Neural progenitor cell (in vitro differentiated cells): ENCODE data around the gene BABAM1. TPM values are rescaled to one million over a fixed set of nuclear protein-coding genes. Genes with fewer than 3 reads are reported as not detected.

ENCODE experiments used
- DNase-seq: peaks from one replicate; pipeline ENCODE4 v3.0.0-alpha.2; 2016; ENCODE audit warnings: low spot score
- H2AFZ ChIP-seq: fragments of 200-600 bp; sonication (generic); replicated peaks from 2 replicates; pipeline ENCODE4 v1.6.1; 2016; ENCODE audit warnings: antibody characterized with exemption
- H3F3A ChIP-seq: fragments of 200-600 bp; sonication (generic); 2 replicates; pipeline ENCODE4 v1.6.1; 2016; ENCODE audit warnings: antibody characterized with exemption, low read depth
- H3K27ac ChIP-seq: fragments of 200-600 bp; sonication (generic); 2 replicates; pipeline ENCODE4 v1.5.1; 2016; ENCODE audit warnings: mild to moderate bottlenecking
- H3K27me3 ChIP-seq: fragments of 200-600 bp; sonication (generic); 2 replicates; pipeline ENCODE4 v1.6.1; 2016; ENCODE audit warnings: mild to moderate bottlenecking, moderate library complexity
- H3K36me3 ChIP-seq: fragments of 200-600 bp; sonication (generic); 2 replicates; pipeline ENCODE4 v1.5.1; 2016
- H3K4me1 ChIP-seq: fragments of 200-600 bp; sonication (generic); 2 replicates; pipeline ENCODE4 v1.6.1; 2016; ENCODE audit warnings: mixed run types
- H3K4me2 ChIP-seq: fragments of 200-600 bp; sonication (generic); 2 replicates; pipeline ENCODE4 v1.6.1; 2016
- H3K4me3 ChIP-seq: fragments of 200-600 bp; sonication (generic); 2 replicates; pipeline ENCODE4 v1.5.1; 2016
- H3K79me2 ChIP-seq: fragments of 200-600 bp; sonication (generic); 2 replicates; pipeline ENCODE4 v1.6.1; 2016; ENCODE audit warnings: low read depth
- H3K9ac ChIP-seq: fragments of 200-600 bp; sonication (generic); 2 replicates; pipeline ENCODE4 v1.6.1; 2016
- H3K9me3 ChIP-seq: fragments of 200-600 bp; sonication (generic); 2 replicates; pipeline ENCODE4 v1.5.1; 2016; ENCODE audit warnings: low read depth
- H4K20me1 ChIP-seq: fragments of 200-600 bp; sonication (generic); 2 replicates; pipeline ENCODE4 v1.6.1; 2016; ENCODE audit warnings: low read depth
- H3K27ac Mint-ChIP-seq: 3 replicates; pipeline ENCODE4 v1.8.0; 2021; ENCODE audit warnings: mixed read lengths
- H3K27me3 Mint-ChIP-seq: 2 replicates; pipeline ENCODE4 v1.8.0; 2022; ENCODE audit warnings: low read depth, mild to moderate bottlenecking, inconsistent platforms, moderate library complexity, mixed read lengths; ENCODE audit not compliant: insufficient read depth
- H3K36me3 Mint-ChIP-seq: 3 replicates; pipeline ENCODE4 v1.8.0; 2021; ENCODE audit warnings: mixed read lengths
- H3K4me1 Mint-ChIP-seq: 3 replicates; pipeline ENCODE4 v1.8.0; 2021; ENCODE audit warnings: mixed read lengths
- H3K4me3 Mint-ChIP-seq: 3 replicates; pipeline ENCODE4 v1.8.0; 2021; ENCODE audit warnings: mild to moderate bottlenecking, moderate library complexity, mixed read lengths
- H3K9me3 Mint-ChIP-seq: 3 replicates; pipeline ENCODE4 v1.8.0; 2020; ENCODE audit warnings: mixed read lengths
- EZH2 ChIP-seq: fragments of 200-600 bp; sonication (generic); IDR thresholded peaks from 2 replicates; pipeline ENCODE4 v1.6.1; 2017; ENCODE audit warnings: antibody characterized with exemption, mild to moderate bottlenecking, moderate library complexity
- EZH2phosphoT487 ChIP-seq: fragments of 200-600 bp; sonication (generic); IDR thresholded peaks from 2 replicates; pipeline ENCODE4 v1.6.1; 2017; ENCODE audit warnings: antibody characterized with exemption
- total RNA-seq: library from RNA; depleted of rRNA; stranded (reverse); fragments of >200 nt; gene quantifications from 2 replicates; pipeline ENCODE4 v1.2.3, GENCODE V29; 2015; ENCODE audit warnings: low replicate concordance
- TF ChIP-seq, protein P1 (sequence below): fragments of 200-600 bp; sonication (generic); IDR thresholded peaks from 2 replicates; pipeline ENCODE4 v1.5.1; 2017; ENCODE audit warnings: antibody characterized with exemption, mild to moderate bottlenecking

BABAM1 gene
- total RNA-seq, 1 donor from 2014 or later: 89.8 TPM

DNA sequence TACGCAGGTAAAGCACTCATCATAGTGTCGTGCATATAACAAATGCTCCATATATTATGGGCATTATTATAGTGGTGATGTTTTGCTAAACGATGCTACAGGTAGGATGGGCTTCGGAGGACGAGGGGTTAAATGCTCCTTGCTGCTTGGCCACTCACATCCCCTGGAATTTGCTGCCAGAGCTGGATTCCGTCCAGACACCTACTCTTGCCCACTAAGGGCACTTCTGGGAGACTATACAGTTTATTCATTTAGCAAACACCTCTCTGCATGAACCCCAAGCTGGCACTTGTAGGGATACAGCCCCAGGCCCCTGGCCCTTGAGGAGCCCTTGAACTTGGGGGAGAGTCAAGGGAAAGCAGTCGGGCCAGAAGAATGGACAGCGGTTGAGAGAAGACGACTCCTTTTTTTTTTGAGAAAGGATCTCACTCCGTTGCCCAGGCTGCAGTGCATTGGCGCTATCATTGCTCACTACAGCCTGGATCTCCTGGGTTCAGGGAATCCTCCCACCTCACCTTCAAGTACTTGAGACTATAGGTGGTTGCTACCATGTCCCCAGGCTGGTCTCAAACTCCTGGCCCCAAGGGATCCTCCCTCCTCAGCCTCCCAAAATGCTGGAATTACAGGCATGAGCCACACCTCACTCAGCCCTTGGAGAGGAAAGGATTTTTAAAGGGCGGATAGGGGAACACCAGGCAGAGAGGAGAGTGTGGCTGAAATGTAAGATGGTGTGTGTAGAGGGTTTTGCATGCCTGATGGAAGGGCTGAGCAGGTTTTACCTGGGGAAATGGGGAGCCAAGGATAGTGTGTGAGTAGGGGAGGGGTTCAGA, 37.4 kb downstream of the BABAM1 start:
- H3K27me3 Mint-ChIP-seq: peaks cover 7% of the 10 kb centered on the region
- DNase-seq: no peak
- Histone ChIP-seq H3K9ac (no peak overlapping the region), H3K4me2 (peak overlapping the region; percentile 90), H3K4me1 (peaks cover 6% of the 10 kb centered on the region), H3K27ac (no peak overlapping the region), H3K9me3 (no peaks in the 10 kb centered on the region), H3K79me2 (peaks cover 11% of the 10 kb centered on the region), H3K36me3 (no peaks in the 10 kb centered on the region), H4K20me1 (peaks cover 1% of the 10 kb centered on the region), H3K27me3 (no peaks in the 10 kb centered on the region), H2AFZ (no peak overlapping the region), H3K4me3 (no peak overlapping the region), H3F3A (peaks cover 43% of the 10 kb centered on the region)
- peaks cover 36% of the 10 kb centered on the region for H3K4me1 Mint-ChIP-seq
- peak overlapping the region; percentile 91 for H3K4me3 Mint-ChIP-seq
- TF ChIP-seq, protein P1, sequence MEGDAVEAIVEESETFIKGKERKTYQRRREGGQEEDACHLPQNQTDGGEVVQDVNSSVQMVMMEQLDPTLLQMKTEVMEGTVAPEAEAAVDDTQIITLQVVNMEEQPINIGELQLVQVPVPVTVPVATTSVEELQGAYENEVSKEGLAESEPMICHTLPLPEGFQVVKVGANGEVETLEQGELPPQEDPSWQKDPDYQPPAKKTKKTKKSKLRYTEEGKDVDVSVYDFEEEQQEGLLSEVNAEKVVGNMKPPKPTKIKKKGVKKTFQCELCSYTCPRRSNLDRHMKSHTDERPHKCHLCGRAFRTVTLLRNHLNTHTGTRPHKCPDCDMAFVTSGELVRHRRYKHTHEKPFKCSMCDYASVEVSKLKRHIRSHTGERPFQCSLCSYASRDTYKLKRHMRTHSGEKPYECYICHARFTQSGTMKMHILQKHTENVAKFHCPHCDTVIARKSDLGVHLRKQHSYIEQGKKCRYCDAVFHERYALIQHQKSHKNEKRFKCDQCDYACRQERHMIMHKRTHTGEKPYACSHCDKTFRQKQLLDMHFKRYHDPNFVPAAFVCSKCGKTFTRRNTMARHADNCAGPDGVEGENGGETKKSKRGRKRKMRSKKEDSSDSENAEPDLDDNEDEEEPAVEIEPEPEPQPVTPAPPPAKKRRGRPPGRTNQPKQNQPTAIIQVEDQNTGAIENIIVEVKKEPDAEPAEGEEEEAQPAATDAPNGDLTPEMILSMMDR: no peak
- TF ChIP-seq EZH2 (no peak), EZH2phosphoT487 (no peak)
- peaks cover 5% of the 10 kb centered on the region for H3K36me3 Mint-ChIP-seq
- H3K27ac Mint-ChIP-seq: no peak overlapping the region
- H3K9me3 Mint-ChIP-seq: no peaks in the 10 kb centered on the region

DNA sequence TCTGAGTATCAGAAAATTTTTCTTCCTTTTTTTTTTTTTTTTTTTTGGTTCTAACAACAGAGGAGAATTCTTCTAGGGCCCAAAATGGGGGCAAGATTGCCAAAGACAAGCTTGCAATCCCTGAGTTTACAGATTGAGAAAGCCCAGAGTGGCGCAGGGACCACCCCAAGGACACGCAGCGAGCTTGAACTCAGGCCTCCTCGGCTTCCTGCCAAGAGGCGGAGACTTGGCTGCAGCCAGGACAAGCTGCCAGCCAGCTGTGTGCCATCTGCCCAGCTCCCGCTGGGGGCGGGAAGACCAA, 37.9 kb downstream of the BABAM1 start:
- H3K9me3 ChIP-seq: no peaks in the 10 kb centered on the region
- Mint-ChIP-seq H3K36me3 (peaks cover 5% of the 10 kb centered on the region), H3K27me3 (peaks cover 7% of the 10 kb centered on the region), H3K9me3 (no peaks in the 10 kb centered on the region), H3K4me1 (peaks cover 38% of the 10 kb centered on the region), H3K27ac (no peak overlapping the region), H3K4me3 (peak overlapping the region; percentile 91)
- no peak for DNase-seq
- peak overlapping the region; percentile 87 for H3K4me3 ChIP-seq
- TF ChIP-seq EZH2 (no peak), EZH2phosphoT487 (no peak)
- TF ChIP-seq, protein P1: no peak
- peaks cover 17% of the 10 kb centered on the region for H3K79me2 ChIP-seq
- peaks cover 8% of the 10 kb centered on the region for H3K4me1 ChIP-seq
- peaks cover 49% of the 10 kb centered on the region for H3F3A ChIP-seq
- no peak overlapping the region for H2AFZ ChIP-seq
- H3K27ac ChIP-seq: no peak overlapping the region
- H4K20me1 ChIP-seq: peaks cover 7% of the 10 kb centered on the region
- H3K9ac ChIP-seq: no peak overlapping the region
- H3K4me2 ChIP-seq: peak overlapping the region; percentile 90
- no peaks in the 10 kb centered on the region for H3K27me3 ChIP-seq
- no peaks in the 10 kb centered on the region for H3K36me3 ChIP-seq

DNA sequence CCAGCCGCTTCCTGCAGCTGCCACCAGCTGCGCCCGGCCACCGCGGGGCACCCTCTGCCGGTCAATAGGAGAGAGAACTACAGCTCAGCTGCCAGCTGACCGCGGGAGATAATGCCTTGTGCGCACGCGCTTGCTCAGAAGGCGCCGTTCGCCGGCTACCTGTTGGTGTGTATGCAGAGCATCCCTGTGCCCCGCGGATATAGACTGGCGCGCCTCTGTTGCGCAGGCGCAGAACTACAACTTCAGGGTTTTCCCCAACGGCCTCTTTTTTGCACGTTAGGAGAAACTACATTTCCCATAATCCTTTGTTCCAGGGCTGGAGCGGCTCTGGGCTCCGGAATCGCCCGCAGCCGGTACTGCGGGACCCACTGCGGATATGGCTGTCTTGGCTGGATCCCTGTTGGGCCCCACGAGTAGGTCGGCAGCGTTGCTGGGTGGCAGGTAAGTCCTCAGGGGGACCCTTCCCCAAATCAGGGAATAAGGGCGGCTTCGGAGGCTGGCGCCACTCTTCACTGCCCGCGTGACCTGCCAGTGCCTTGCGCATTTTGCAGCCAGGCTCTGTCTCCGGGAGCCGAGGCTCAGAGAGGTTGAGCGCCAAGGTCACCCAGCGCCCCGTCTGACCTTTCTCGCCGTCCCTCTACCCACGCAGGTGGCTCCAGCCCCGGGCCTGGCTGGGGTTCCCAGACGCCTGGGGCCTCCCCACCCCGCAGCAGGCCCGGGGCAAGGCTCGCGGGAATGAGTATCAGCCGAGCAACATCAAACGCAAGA, 38.5 kb downstream of the BABAM1 start, which contains the start of gene MRPL34:
TSS of gene MRPL34 (plus strand) at position 356 of the 768 bp plus-strand sequence. CDS start at position 377, 21 bp downstream.
- no peak for TF ChIP-seq EZH2
- TF ChIP-seq EZH2phosphoT487: no peak
- TF ChIP-seq, protein P1: peak; percentile 76
- H3K4me3 Mint-ChIP-seq: peak within 1 kb of the TSS; percentile 91
- Histone ChIP-seq H3K36me3 (no peaks in the 10 kb centered on the region), H3K4me1 (peaks cover 13% of the 10 kb centered on the region), H3K79me2 (peaks cover 22% of the 10 kb centered on the region), H3F3A (peaks cover 50% of the 10 kb centered on the region), H3K4me3 (peak within 1 kb of the TSS; percentile 87), H3K27ac (no peak within 1 kb of the TSS), H3K9me3 (no peaks in the 10 kb centered on the region), H2AFZ (peak within 1 kb of the TSS; percentile 77), H3K9ac (peak within 1 kb of the TSS; percentile 8), H3K27me3 (no peaks in the 10 kb centered on the region), H4K20me1 (peaks cover 12% of the 10 kb centered on the region), H3K4me2 (peak within 1 kb of the TSS; percentile 90)
- peak; percentile 100 for DNase-seq
- H3K9me3 Mint-ChIP-seq: no peaks in the 10 kb centered on the region
- no peak within 1 kb of the TSS for H3K27ac Mint-ChIP-seq
- H3K27me3 Mint-ChIP-seq: peaks cover 7% of the 10 kb centered on the region
- H3K36me3 Mint-ChIP-seq: peaks cover 3% of the 10 kb centered on the region
- peaks cover 42% of the 10 kb centered on the region for H3K4me1 Mint-ChIP-seq
